WERI-Rb-1 (cell line): Measurements from ENCODE around the gene DHRS3.

Experiments used
- DNase-seq: peaks from one replicate; pipeline ENCODE4 v3.0.0-alpha.2; 2020
- H3K27ac ChIP-seq: fragments of 250-450 bp; sonication (Bioruptor Pico); 2 replicates; pipeline ENCODE4 v1.5.1; 2020; ENCODE audit warnings: mild to moderate bottlenecking, moderate library complexity
- H3K27me3 ChIP-seq: fragments of 250-450 bp; sonication (Bioruptor Pico); 2 replicates; pipeline ENCODE4 v1.5.1; 2021; ENCODE audit warnings: mild to moderate bottlenecking, low read depth, moderate library complexity; ENCODE audit not compliant: insufficient read depth, severe bottlenecking
- H3K36me3 ChIP-seq: fragments of 250-450 bp; sonication (Bioruptor Pico); 2 replicates; pipeline ENCODE4 v1.5.1; 2020; ENCODE audit warnings: mild to moderate bottlenecking, moderate library complexity
- H3K4me3 ChIP-seq: 2 replicates; pipeline ENCODE4 v1.5.1; 2011; ENCODE audit warnings: low read depth, mild to moderate bottlenecking, control low read depth, low read length
- H3K9me3 ChIP-seq: fragments of 250-450 bp; sonication (Bioruptor Pico); 2 replicates; pipeline ENCODE4 v1.5.1; 2021; ENCODE audit warnings: mild to moderate bottlenecking, moderate library complexity; ENCODE audit not compliant: severe bottlenecking
- CTCF ChIP-seq: IDR thresholded peaks from 2 replicates; pipeline ENCODE4 v1.5.1; 2011; ENCODE audit warnings: low read depth, mild to moderate bottlenecking, control low read depth, inconsistent platforms, low read length

The DHRS3 gene

DNA sequence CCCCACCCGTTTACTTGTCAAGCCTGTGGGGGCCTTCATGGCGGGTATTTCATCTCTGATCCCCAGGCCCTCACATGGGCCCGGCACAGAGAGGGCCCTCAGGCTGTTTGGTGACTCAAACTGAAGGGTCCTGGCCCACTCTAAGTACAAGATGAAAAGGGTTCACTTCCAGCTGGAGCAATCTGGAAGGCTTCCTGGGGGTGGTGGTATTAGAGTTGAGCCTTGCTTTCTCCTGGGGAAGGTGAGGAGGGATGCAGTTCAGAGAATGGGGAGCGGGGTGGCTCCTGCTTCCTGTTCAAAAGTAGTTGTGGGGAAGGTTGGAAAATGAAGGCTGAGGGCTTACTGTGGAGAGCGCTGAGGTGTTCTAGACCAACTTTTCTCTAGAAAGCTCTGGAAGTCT is 47.7 kb downstream of the DHRS3 start:
- no peak for TF ChIP-seq CTCF
- H3K27me3 ChIP-seq = no peaks in the 10 kb centered on the region
- H3K36me3 ChIP-seq = no peaks in the 10 kb centered on the region
- no peak overlapping the region for H3K4me3 ChIP-seq
- H3K9me3 ChIP-seq = no peaks in the 10 kb centered on the region
- no peak overlapping the region for H3K27ac ChIP-seq
- DNase-seq = no peak

DNA sequence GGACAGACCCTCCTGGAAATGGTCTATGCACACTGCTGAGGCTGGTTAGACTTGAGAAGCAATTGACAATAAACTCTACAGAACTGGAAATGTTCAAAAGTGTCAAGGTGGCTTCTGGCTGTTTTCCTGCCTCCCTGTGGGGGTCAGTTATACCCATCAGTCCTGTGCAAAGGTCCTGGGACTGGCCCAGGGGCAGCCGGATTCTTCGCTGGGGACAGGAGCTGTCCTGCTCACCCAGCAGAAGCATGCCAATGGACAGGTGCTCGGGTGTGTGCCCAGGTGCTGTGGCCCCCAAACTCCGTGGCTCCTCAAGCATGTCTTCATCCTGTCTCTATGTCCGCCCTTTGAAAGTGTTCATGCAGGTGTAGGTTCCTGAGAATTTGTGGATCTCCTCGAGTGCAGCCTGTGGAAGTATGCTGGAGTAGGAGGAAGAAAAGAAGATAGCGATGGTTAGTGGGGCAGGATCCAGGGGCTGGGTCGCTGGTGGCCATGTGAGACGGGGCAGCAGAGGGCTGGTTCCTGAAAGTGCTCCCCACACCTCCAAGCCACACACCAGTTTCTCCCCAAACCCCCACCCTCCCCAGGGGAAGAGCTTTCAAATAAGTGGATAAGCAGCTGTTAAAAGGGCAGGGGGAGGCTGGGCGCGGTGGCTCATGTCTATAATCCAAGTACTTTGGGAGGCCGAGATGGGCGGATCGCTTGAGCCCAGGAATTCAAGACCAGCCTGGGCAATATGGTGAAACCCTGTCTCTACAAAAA is 49.8 kb downstream of the DHRS3 start:
- Histone ChIP-seq H3K27me3 (no peaks in the 10 kb centered on the region), H3K9me3 (peaks cover 9% of the 10 kb centered on the region), H3K4me3 (no peak overlapping the region), H3K36me3 (no peaks in the 10 kb centered on the region), H3K27ac (no peak overlapping the region)
- no peak for DNase-seq
- no peak for TF ChIP-seq CTCF

DNA sequence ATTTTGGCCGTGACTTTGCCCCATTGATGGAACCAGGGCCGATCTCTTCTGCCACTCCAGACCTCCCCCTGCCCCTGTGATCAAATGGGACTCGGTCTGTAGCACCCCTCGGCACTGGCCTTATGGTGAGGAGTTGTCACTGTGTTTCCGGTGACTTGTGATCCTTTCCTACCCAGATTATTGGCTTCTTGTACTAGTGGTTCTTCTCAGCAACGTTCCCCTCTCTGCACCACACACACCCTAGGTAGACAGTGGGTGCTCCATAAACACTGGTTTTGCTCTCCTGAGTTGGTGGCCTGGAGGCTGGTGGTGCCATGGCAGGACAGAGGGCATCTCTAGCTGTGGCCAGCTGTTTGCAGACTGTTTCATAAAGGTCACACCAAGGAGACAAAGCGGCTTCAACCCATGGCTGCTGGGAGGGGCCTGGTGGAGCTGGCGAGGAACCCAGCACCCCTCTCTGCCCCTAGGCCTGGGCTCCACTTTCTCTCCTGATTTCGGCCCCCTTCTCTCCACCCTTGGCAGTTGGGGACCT is 50.7 kb downstream of the DHRS3 start:
- no peak for TF ChIP-seq CTCF
- H3K36me3 ChIP-seq = no peaks in the 10 kb centered on the region
- H3K27ac ChIP-seq = no peak overlapping the region
- no peaks in the 10 kb centered on the region for H3K27me3 ChIP-seq
- DNase-seq = no peak
- H3K9me3 ChIP-seq = peaks cover 17% of the 10 kb centered on the region
- no peak overlapping the region for H3K4me3 ChIP-seq

DNA sequence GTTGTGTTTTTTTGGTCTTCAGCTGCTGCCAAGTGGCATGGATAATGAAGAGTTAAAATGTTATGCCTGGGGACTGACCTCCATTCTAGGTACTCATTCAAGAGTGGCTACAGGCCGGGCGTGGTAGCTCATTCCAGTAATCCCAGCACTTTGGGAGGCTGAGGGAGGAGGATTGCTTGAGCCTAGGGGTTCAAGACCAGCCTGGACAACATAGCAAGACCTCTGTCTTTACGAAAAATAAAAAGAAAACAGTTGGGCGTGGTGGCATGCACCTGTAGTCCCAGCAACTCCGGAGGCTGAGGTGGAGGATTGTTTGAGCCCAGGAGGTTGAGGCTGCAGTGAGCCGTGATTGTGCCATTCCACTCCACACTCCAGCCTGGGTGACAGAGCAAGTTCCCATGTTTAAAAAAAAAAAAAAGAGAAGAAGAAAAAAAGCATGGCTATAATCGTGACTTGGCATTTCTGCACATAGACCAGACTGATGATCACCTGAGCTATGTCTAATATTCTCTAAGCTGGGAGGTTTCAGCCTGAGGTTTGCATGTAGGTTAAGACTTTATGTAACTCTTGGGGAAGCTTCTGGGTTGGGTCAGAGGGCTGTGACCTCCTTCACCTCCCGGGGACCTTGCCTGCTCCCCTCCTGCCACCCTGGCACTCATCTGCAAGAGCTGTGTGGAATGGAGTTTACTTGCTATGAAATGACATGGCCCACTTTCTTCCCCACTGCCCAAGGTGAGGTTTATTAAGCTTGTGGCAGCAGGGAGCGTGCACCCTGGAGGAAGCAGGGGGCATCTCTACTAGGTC is 51.3 kb downstream of the DHRS3 start:
- no peaks in the 10 kb centered on the region for H3K36me3 ChIP-seq
- H3K4me3 ChIP-seq = no peak overlapping the region
- peaks cover 17% of the 10 kb centered on the region for H3K9me3 ChIP-seq
- DNase-seq = no peak
- no peak overlapping the region for H3K27ac ChIP-seq
- no peaks in the 10 kb centered on the region for H3K27me3 ChIP-seq
- TF ChIP-seq CTCF = no peak

- Histone ChIP-seq H3K36me3 (no peaks in the 10 kb centered on the region), H3K27me3 (no peaks in the 10 kb centered on the region), H3K27ac (no peak overlapping the region), H3K9me3 (peaks cover 17% of the 10 kb centered on the region), H3K4me3 (no peak overlapping the region)
- no peak for DNase-seq
- TF ChIP-seq CTCF = no peak
Measured at GRCh38 chr1:12565966-12566352, 52.1 kb downstream of the DHRS3 start.
